Neural progenitor cell (in vitro differentiated cells): ENCODE data around the gene DNAAF5.

Experiments used
- EZH2 ChIP-seq: fragments of 200-600 bp; sonication (generic); IDR thresholded peaks from 2 replicates; pipeline ENCODE4 v1.6.1; 2017; ENCODE audit warnings: antibody characterized with exemption, mild to moderate bottlenecking, moderate library complexity
- EZH2phosphoT487 ChIP-seq: fragments of 200-600 bp; sonication (generic); IDR thresholded peaks from 2 replicates; pipeline ENCODE4 v1.6.1; 2017; ENCODE audit warnings: antibody characterized with exemption

DNA sequence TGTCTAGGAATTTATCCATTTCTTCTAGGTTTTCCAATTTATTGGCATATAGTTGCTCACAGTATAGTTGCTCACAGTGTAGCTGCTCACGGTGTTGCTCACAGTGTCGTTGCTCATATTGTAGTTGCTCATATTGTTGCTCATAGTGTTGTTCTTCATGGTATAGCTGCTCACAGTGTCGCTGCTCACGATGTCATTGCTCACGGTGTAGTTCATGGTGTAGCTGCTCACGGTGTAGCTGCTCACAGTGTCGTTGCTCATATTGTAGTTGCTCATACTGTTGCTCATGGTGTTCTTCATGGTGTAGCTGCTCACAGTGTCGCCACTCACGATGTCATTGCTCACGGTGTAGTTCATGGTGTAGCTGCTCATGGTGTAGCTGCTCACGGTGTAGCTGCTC is 8.3 kb downstream of the DNAAF5 start:
- TF ChIP-seq EZH2phosphoT487 (no peak), EZH2 (no peak)
